WTC11 (cell line): ENCODE results near the gene PRXL2B. TPM values are rescaled to one million over a fixed set of nuclear protein-coding genes. Genes with fewer than 3 reads are reported as not detected.

Experiments
- ATAC-seq: fragments of 200-7000 bp; cut with Tn5 transposase; 2 replicates; pipeline ENCODE4 v1.10.0; 2021; ENCODE audit warnings: mild to moderate bottlenecking, moderate library complexity
- CTCF ChIA-PET: fragments of 300-600 bp; sonication (Branson Sonifier 250); formaldehyde crosslinking; loops from one replicate; lab custom pipeline; 2021; ENCODE audit warnings: antibody characterized with exemption; lab: Charles Lee
- POLR2A ChIA-PET: fragments of 350-600 bp; sonication (Branson Sonifier 250); formaldehyde crosslinking; loops from one replicate; lab custom pipeline; 2021; ENCODE audit warnings: antibody characterized with exemption; lab: Charles Lee
- DNase-seq: peaks from one replicate; pipeline ENCODE4 v3.0.0; 2021; ENCODE audit warnings: low spot score
- H3K27ac Mint-ChIP-seq: 2 replicates; pipeline ENCODE4 v1.8.0; 2021; ENCODE audit warnings: mixed read lengths
- H3K27me3 Mint-ChIP-seq: 2 replicates; pipeline ENCODE4 v1.8.0; 2021; ENCODE audit warnings: low read depth, mild to moderate bottlenecking, moderate library complexity, mixed read lengths
- H3K36me3 Mint-ChIP-seq: 2 replicates; pipeline ENCODE4 v1.8.0; 2021; ENCODE audit warnings: mixed read lengths
- H3K4me1 Mint-ChIP-seq: 2 replicates; pipeline ENCODE4 v1.8.0; 2022; ENCODE audit warnings: mixed read lengths
- H3K4me3 Mint-ChIP-seq: 2 replicates; pipeline ENCODE4 v1.8.0; 2021; ENCODE audit warnings: mild to moderate bottlenecking, moderate library complexity, mixed read lengths
- H3K9me3 Mint-ChIP-seq: 2 replicates; pipeline ENCODE4 v1.8.0; 2021; ENCODE audit warnings: mixed read lengths
- ATF1 ChIP-seq: sonication (generic); formaldehyde crosslinking; IDR thresholded peaks from 2 replicates; pipeline ENCODE4 v1.8.1; 2023; ENCODE audit warnings: mild to moderate bottlenecking, moderate library complexity, missing genetic modification reagents
- HMGA2 ChIP-seq: fragments of 250-450 bp; sonication (Bioruptor Pico); IDR thresholded peaks from 2 replicates; pipeline ENCODE4 v1.4.0; 2021; ENCODE audit warnings: mild to moderate bottlenecking, moderate library complexity
- JUN ChIP-seq: sonication (generic); formaldehyde crosslinking; IDR thresholded peaks from 2 replicates; pipeline ENCODE4 v1.8.0; 2023; ENCODE audit warnings: mild to moderate bottlenecking, missing genetic modification reagents
- OVOL2 ChIP-seq: fragments of 250-450 bp; sonication (Bioruptor Pico); IDR thresholded peaks from 2 replicates; pipeline ENCODE4 v1.9.0; 2021; ENCODE audit warnings: mild to moderate bottlenecking, borderline replicate concordance
- RELA ChIP-seq: sonication (generic); formaldehyde crosslinking; IDR thresholded peaks from 2 replicates; pipeline ENCODE4 v1.8.1; 2022; ENCODE audit warnings: missing genetic modification reagents, mild to moderate bottlenecking, borderline replicate concordance
- SMAD3 ChIP-seq: sonication (generic); formaldehyde crosslinking; IDR thresholded peaks from 2 replicates; pipeline ENCODE4 v1.8.0; 2022; ENCODE audit warnings: missing genetic modification reagents, mild to moderate bottlenecking, borderline replicate concordance
- ZNF219 ChIP-seq: sonication (generic); formaldehyde crosslinking; IDR thresholded peaks from 2 replicates; pipeline ENCODE4 v1.8.0; 2023; ENCODE audit warnings: missing genetic modification reagents, mild to moderate bottlenecking, borderline replicate concordance
- ZNF671 ChIP-seq: fragments of 250-450 bp; sonication (Bioruptor Pico); IDR thresholded peaks from 2 replicates; pipeline ENCODE4 v1.8.0; 2021; ENCODE audit warnings: mild to moderate bottlenecking
- total RNA-seq: library from RNA; stranded (reverse); gene quantifications from 3 replicates; pipeline ENCODE4 v1.2.3, GENCODE V29; 2021
- TF ChIP-seq, protein P1 (sequence below): fragments of 250-450 bp; sonication (Bioruptor Pico); IDR thresholded peaks from 2 replicates; pipeline ENCODE4 v2.1.2; 2022; ENCODE audit warnings: mild to moderate bottlenecking, moderate library complexity
- TF ChIP-seq, protein P2 (sequence below): sonication (generic); formaldehyde crosslinking; IDR thresholded peaks from 2 replicates; pipeline ENCODE4 v1.8.1; 2023; ENCODE audit warnings: mild to moderate bottlenecking, missing genetic modification reagents, borderline replicate concordance
- TF ChIP-seq, protein P3 (sequence below): sonication (generic); formaldehyde crosslinking; IDR thresholded peaks from 2 replicates; pipeline ENCODE4 v1.8.0; 2023; ENCODE audit warnings: mild to moderate bottlenecking, missing genetic modification reagents

The PRXL2B gene
- total RNA-seq, 1 experiment from 2014 or later = 50.3 TPM

DNA sequence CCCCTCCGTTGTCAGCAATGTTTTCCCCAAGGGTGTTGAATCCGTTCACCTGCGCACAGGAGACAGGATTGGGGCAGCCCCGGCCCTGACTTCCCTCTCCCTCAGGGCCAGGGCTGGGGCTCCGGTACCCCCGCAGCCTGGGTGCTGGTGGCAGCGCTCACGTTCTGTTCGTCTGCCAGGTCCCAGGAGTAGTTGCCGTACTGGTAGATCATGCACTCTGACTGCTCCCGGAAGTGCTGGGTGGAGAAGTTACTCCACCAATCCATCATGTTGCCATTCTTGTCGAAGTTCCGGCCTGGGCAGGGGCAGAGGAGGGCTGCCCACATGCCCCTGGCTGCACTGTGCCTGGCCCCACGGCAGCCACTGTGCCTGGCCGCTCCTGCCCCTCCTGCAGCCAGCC, 6.1 kb downstream of the PRXL2B start:
- no peak for DNase-seq
- TF ChIP-seq OVOL2 (CRISPR knock-in tag) (no peak), ZNF671 (CRISPR knock-in tag) (no peak), ZNF219 (CRISPR knock-in tag) (no peak)
- H3K4me1 Mint-ChIP-seq = no peaks in the 10 kb centered on the region
- no peak for ATAC-seq
- peaks cover 6% of the 10 kb centered on the region for H3K27me3 Mint-ChIP-seq
- H3K4me3 Mint-ChIP-seq = no peak overlapping the region
- H3K27ac Mint-ChIP-seq = no peak overlapping the region
- H3K36me3 Mint-ChIP-seq = peaks cover 15% of the 10 kb centered on the region
- ChIA-PET POLR2A (no interaction called here), CTCF (no interaction called here)
- H3K9me3 Mint-ChIP-seq = peaks cover 12% of the 10 kb centered on the region

DNA sequence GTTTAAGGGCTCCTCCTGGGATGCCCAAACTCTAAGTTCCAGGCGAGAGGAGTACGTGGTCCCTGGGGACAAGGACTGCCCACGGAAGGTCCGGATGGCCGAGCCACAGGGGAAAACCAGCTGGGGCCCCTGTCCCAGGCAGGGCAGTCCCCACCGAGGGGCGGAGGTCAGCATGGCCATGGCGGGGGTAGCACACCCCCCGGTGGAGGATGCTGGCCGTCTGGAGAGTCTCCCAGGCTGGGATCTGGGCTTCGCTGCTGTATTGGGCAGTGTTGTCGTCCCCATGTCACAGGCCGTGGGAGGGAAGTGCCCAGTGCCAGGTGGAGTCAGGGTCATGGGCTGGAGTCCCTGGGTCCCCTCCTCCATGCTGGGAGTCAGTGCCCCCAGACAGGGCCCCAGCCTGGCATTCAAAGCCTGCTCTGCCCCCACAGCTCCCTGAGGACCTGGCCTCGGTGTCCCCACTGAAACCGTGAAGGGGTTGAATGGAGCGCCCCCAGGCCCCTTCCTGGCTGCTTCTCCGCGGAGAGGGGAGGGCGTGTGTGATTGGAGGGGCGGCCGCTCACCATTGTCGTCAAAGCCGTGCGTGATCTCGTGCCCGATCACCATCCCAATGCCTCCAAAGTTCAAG, 6.8 kb downstream of the PRXL2B start:
- ATAC-seq (no peak), DNase-seq (no peak)
- ChIA-PET CTCF (no interaction called here), POLR2A (no interaction called here)
- no peak overlapping the region for H3K4me3 Mint-ChIP-seq
- peaks cover 12% of the 10 kb centered on the region for H3K9me3 Mint-ChIP-seq
- no peaks in the 10 kb centered on the region for H3K4me1 Mint-ChIP-seq
- TF ChIP-seq, protein P1, sequence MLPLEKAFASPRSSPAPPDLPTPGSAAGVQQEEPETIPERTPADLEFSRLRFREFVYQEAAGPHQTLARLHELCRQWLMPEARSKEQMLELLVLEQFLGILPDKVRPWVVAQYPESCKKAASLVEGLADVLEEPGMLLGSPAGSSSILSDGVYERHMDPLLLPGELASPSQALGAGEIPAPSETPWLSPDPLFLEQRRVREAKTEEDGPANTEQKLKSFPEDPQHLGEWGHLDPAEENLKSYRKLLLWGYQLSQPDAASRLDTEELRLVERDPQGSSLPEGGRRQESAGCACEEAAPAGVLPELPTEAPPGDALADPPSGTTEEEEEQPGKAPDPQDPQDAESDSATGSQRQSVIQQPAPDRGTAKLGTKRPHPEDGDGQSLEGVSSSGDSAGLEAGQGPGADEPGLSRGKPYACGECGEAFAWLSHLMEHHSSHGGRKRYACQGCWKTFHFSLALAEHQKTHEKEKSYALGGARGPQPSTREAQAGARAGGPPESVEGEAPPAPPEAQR = no peak
- TF ChIP-seq ATF1 (no peak), RELA (no peak), HMGA2 (CRISPR knock-in tag) (no peak), SMAD3 (CRISPR knock-in tag) (no peak)
- TF ChIP-seq, protein P2, sequence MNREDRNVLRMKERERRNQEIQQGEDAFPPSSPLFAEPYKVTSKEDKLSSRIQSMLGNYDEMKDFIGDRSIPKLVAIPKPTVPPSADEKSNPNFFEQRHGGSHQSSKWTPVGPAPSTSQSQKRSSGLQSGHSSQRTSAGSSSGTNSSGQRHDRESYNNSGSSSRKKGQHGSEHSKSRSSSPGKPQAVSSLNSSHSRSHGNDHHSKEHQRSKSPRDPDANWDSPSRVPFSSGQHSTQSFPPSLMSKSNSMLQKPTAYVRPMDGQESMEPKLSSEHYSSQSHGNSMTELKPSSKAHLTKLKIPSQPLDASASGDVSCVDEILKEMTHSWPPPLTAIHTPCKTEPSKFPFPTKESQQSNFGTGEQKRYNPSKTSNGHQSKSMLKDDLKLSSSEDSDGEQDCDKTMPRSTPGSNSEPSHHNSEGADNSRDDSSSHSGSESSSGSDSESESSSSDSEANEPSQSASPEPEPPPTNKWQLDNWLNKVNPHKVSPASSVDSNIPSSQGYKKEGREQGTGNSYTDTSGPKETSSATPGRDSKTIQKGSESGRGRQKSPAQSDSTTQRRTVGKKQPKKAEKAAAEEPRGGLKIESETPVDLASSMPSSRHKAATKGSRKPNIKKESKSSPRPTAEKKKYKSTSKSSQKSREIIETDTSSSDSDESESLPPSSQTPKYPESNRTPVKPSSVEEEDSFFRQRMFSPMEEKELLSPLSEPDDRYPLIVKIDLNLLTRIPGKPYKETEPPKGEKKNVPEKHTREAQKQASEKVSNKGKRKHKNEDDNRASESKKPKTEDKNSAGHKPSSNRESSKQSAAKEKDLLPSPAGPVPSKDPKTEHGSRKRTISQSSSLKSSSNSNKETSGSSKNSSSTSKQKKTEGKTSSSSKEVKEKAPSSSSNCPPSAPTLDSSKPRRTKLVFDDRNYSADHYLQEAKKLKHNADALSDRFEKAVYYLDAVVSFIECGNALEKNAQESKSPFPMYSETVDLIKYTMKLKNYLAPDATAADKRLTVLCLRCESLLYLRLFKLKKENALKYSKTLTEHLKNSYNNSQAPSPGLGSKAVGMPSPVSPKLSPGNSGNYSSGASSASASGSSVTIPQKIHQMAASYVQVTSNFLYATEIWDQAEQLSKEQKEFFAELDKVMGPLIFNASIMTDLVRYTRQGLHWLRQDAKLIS (CRISPR knock-in tag) = no peak
- TF ChIP-seq, protein P3, sequence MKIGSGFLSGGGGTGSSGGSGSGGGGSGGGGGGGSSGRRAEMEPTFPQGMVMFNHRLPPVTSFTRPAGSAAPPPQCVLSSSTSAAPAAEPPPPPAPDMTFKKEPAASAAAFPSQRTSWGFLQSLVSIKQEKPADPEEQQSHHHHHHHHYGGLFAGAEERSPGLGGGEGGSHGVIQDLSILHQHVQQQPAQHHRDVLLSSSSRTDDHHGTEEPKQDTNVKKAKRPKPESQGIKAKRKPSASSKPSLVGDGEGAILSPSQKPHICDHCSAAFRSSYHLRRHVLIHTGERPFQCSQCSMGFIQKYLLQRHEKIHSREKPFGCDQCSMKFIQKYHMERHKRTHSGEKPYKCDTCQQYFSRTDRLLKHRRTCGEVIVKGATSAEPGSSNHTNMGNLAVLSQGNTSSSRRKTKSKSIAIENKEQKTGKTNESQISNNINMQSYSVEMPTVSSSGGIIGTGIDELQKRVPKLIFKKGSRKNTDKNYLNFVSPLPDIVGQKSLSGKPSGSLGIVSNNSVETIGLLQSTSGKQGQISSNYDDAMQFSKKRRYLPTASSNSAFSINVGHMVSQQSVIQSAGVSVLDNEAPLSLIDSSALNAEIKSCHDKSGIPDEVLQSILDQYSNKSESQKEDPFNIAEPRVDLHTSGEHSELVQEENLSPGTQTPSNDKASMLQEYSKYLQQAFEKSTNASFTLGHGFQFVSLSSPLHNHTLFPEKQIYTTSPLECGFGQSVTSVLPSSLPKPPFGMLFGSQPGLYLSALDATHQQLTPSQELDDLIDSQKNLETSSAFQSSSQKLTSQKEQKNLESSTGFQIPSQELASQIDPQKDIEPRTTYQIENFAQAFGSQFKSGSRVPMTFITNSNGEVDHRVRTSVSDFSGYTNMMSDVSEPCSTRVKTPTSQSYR (CRISPR knock-in tag) = no peak
- H3K36me3 Mint-ChIP-seq = peaks cover 15% of the 10 kb centered on the region
- H3K27me3 Mint-ChIP-seq = peaks cover 6% of the 10 kb centered on the region
- no peak overlapping the region for H3K27ac Mint-ChIP-seq

DNA sequence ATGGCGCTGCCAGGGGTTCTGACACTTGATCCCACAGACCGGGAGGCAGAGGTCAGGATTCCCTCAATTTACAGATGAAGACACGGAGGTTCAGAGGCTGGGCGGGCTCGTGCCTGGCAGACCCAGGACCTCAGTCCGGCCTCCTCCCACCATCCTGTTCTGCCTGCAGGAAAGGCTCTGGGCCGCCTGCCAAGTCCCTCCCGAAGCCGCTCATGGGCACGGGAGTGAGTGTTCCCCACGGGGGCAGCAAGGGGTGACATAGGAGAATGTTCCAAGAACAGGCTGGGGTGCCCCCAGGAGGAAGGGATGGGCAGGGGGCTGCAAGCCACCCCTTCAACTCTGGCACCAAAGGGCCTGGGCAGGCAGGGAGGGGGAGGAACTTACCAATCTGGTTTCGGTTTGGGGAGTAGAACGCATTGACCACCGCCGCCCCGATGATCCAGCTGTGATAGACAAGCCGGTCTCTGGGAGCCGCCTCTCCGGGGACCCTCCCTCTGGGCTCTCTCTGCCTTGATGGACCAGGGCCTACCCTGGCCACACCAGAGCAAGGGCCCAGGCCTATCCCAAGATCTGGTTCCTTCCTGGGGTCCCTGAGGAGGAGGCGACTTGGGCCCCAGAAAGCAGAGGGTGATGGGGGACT, 7.5 kb downstream of the PRXL2B start:
- CTCF ChIA-PET = no interaction called here
- Mint-ChIP-seq H3K9me3 (peaks cover 19% of the 10 kb centered on the region), H3K36me3 (peaks cover 15% of the 10 kb centered on the region), H3K4me3 (no peak overlapping the region), H3K4me1 (no peaks in the 10 kb centered on the region), H3K27ac (no peak overlapping the region), H3K27me3 (peaks cover 6% of the 10 kb centered on the region)
- POLR2A ChIA-PET = no interaction called here
- DNase-seq = peak; percentile 8
- TF ChIP-seq JUN (CRISPR knock-in tag) = no peak
- no peak for ATAC-seq
